PC-3 (cell line): Measurements from ENCODE around the gene FANCG. TPM values are rescaled to one million over a fixed set of nuclear protein-coding genes. Genes with fewer than 3 reads are reported as not detected.

Source experiments
- ATAC-seq: fragments of 200-7000 bp; cut with Tn5 transposase; 2 replicates; pipeline ENCODE4 v1.9.1; 2020; ENCODE audit warnings: mild to moderate bottlenecking, moderate library complexity
- BruUV-seq: library from RNA; stranded (reverse); fragments of 400-500 nt; replicated peaks from 2 replicates; lab custom pipeline; 2021; lab: Mats Ljungman, UMichigan
- CTCF ChIA-PET: fragments of 300-600 bp; sonication (Branson Sonifier 250); formaldehyde crosslinking; loops from one replicate; lab custom pipeline; 2022; ENCODE audit warnings: antibody characterized with exemption; lab: Charles Lee
- POLR2A ChIA-PET: fragments of 300-600 bp; sonication (Branson Sonifier 250); formaldehyde crosslinking; loops from one replicate; lab custom pipeline; 2022; ENCODE audit warnings: antibody characterized with exemption; ENCODE audit not compliant: unreplicated experiment; lab: Charles Lee
- DNase-seq: peaks from one replicate; pipeline ENCODE4 v3.0.0-alpha.2; 2015
- H2AFZ ChIP-seq: fragments of 300-600 bp; sonication (generic); 2 replicates; pipeline ENCODE4 v1.6.0; 2016; ENCODE audit warnings: antibody characterized with exemption, low read length
- H3F3A ChIP-seq: fragments of 300-600 bp; sonication (generic); one replicate; pipeline ENCODE4 v1.6.0; 2017; ENCODE audit warnings: antibody characterized with exemption, low read length, control low read depth, mild to moderate bottlenecking; ENCODE audit not compliant: unreplicated experiment
- H3K27ac ChIP-seq: fragments of 300-600 bp; sonication (generic); 2 replicates; pipeline ENCODE4 v1.5.1; 2016; ENCODE audit warnings: mild to moderate bottlenecking, low read length
- H3K27me3 ChIP-seq: fragments of 300-600 bp; sonication (generic); 2 replicates; pipeline ENCODE4 v1.6.1; 2016; ENCODE audit warnings: low read length, mixed read lengths
- H3K36me3 ChIP-seq: fragments of 300-600 bp; sonication (generic); 2 replicates; pipeline ENCODE4 v1.6.1; 2016; ENCODE audit warnings: low read depth, mixed run types, low read length, mixed read lengths
- H3K4me1 ChIP-seq: fragments of 300-600 bp; sonication (generic); 2 replicates; pipeline ENCODE4 v1.5.1; 2016; ENCODE audit warnings: low read length; ENCODE audit not compliant: insufficient read depth
- H3K4me2 ChIP-seq: fragments of 300-600 bp; sonication (generic); 2 replicates; pipeline ENCODE4 v1.6.0; 2016; ENCODE audit warnings: low read length
- H3K4me3 ChIP-seq: fragments of 300-600 bp; sonication (generic); 2 replicates; pipeline ENCODE4 v1.5.1; 2016; ENCODE audit warnings: mild to moderate bottlenecking, low read length, mixed read lengths
- H3K79me2 ChIP-seq: fragments of 300-600 bp; sonication (generic); 2 replicates; pipeline ENCODE4 v1.6.1; 2017; ENCODE audit warnings: low read length, mixed read lengths
- H3K9ac ChIP-seq: fragments of 300-600 bp; sonication (generic); 2 replicates; pipeline ENCODE4 v1.6.0; 2016; ENCODE audit warnings: mild to moderate bottlenecking, low read length
- H3K9me2 ChIP-seq: fragments of 300-600 bp; sonication (generic); replicated peaks from 2 replicates; pipeline ENCODE4 v1.6.1; 2016; ENCODE audit warnings: mixed run types, low read length, mixed read lengths
- H3K9me3 ChIP-seq: fragments of 300-600 bp; sonication (generic); 2 replicates; pipeline ENCODE4 v1.6.1; 2016; ENCODE audit warnings: low read length, mixed read lengths
- H4K20me1 ChIP-seq: fragments of 300-600 bp; sonication (generic); 2 replicates; pipeline ENCODE4 v1.6.1; 2016; ENCODE audit warnings: low read length, mixed read lengths
- CTCF ChIP-seq: fragments of 300-600 bp; sonication (generic); conservative IDR thresholded peaks from 2 replicates; pipeline ENCODE4 v1.5.1; 2017; ENCODE audit warnings: antibody characterized with exemption, low read depth, mild to moderate bottlenecking, low read length
- EZH2 ChIP-seq: fragments of 300-600 bp; sonication (generic); IDR thresholded peaks from one replicate; pipeline ENCODE4 v1.6.1; 2017; ENCODE audit warnings: antibody characterized with exemption, mild to moderate bottlenecking, low read length; ENCODE audit not compliant: unreplicated experiment
- EZH2phosphoT487 ChIP-seq: fragments of 300-600 bp; sonication (generic); IDR thresholded peaks from 2 replicates; pipeline ENCODE4 v1.6.1; 2018; ENCODE audit warnings: mild to moderate bottlenecking, antibody characterized with exemption, low read length, borderline replicate concordance
- intact Hi-C: fragments of 100-400 bp; cut with micrococcal nuclease; formaldehyde crosslinking; loops from 2 replicates; pipeline ENCODE4 v1.9.0; 2023
- total RNA-seq: library from RNA; depleted of rRNA; stranded (reverse); fragments of >200 nt; gene quantifications from 2 replicates; pipeline ENCODE4 v1.2.3, GENCODE V29; 2014

The FANCG gene
- total RNA-seq, 1 experiment from 2014 or later: 32.6 TPM

DNA sequence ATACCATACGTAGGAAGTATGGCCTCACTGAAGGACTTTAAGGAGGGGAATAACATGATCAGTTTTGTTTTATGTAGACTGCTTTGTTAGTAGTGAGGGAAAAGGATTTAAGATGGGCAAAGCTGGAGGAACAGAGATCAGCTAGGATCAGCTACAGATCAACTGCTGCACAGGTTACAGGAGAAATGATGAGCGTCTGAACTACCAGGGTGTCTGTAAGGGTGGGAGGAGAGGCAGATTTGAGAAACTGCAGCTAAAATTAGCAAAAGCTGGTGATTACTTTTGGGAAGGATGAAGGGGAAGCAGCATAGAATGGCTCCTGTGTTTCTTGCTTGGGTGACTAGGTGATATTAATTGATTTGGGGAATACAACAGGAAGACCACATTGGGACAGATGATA lies 46.6 kb downstream of the FANCG start:
- Histone ChIP-seq H3K9me3 (no peaks in the 10 kb centered on the region), H3K4me2 (no peak overlapping the region), H3K4me1 (no peaks in the 10 kb centered on the region), H3K27me3 (no peaks in the 10 kb centered on the region), H2AFZ (no peak overlapping the region), H3F3A (no peaks in the 10 kb centered on the region), H3K9me2 (no peaks in the 10 kb centered on the region), H3K79me2 (no peaks in the 10 kb centered on the region), H3K9ac (no peak overlapping the region), H3K27ac (no peak overlapping the region), H3K36me3 (no peaks in the 10 kb centered on the region; the same call in 1 of the 2 replicates), H4K20me1 (no peaks in the 10 kb centered on the region), H3K4me3 (no peak overlapping the region)
- ATAC-seq (no peak), DNase-seq (no peak)
- TF ChIP-seq EZH2phosphoT487: no peak
- no peak for TF ChIP-seq EZH2
- no peak for TF ChIP-seq CTCF
- CTCF ChIA-PET: no interaction called here
- POLR2A ChIA-PET: no interaction called here
- BruUV-seq: no TSS peak
- intact Hi-C loops: no loop called here

DNA sequence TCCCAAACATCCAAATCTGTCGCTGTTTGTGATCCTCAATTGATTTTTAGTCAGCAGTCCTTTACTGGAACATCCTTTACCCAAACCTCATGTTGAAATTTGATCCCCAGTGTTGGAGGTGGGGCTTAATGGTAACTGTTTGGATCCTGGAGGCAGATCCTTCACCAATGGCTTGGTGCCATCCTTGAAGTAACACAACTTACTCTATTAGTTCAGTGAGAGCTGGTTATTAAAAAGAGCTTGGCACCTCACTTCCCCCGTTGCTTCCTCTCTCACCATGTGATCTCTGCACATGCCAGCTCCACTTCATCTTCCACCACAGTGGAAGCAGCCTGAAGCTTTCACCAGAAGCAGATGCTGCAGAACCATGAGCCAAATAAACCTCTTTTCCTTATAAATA lies 49.9 kb downstream of the FANCG start:
- no peaks in the 10 kb centered on the region for H3K79me2 ChIP-seq
- TF ChIP-seq EZH2 (no peak), EZH2phosphoT487 (no peak), CTCF (no peak)
- H3K4me3 ChIP-seq: no peak overlapping the region
- H3K36me3 ChIP-seq: no peaks in the 10 kb centered on the region; the same call in 1 of the 2 replicates
- no peaks in the 10 kb centered on the region for H4K20me1 ChIP-seq
- no peak for DNase-seq
- H3K9me3 ChIP-seq: no peaks in the 10 kb centered on the region
- no peaks in the 10 kb centered on the region for H3K9me2 ChIP-seq
- H3K9ac ChIP-seq: no peak overlapping the region
- intact Hi-C loops: no loop called here
- no peak for ATAC-seq
- no TSS peak for BruUV-seq
- H2AFZ ChIP-seq: no peak overlapping the region
- H3K4me1 ChIP-seq: peaks cover 9% of the 10 kb centered on the region
- H3F3A ChIP-seq: no peaks in the 10 kb centered on the region
- no peaks in the 10 kb centered on the region for H3K27me3 ChIP-seq
- H3K4me2 ChIP-seq: no peak overlapping the region
- ChIA-PET POLR2A (no interaction called here), CTCF (no interaction called here)
- H3K27ac ChIP-seq: no peak overlapping the region

DNA sequence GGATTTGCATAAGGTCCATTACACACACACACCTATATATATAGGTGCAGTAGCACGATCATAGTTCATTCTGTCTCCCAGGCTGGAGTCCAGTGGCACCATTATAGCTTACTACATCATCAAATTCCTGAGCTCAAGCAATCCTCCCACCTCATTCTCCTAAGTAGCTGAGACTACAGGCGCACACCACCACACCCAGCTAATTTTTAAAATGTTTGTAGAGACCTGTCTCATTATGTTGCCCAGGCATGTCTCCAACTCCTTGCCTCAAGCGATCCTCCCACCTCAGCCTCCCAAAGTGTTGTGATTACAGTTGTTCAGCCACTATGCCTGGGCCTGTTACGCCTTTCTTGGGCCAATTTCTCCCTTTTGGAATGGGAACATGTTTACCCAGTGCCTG lies 50.5 kb downstream of the FANCG start:
- POLR2A ChIA-PET: no interaction called here
- Histone ChIP-seq H3K4me3 (no peak overlapping the region), H3K36me3 (no peaks in the 10 kb centered on the region; the same call in 1 of the 2 replicates), H3K4me2 (no peak overlapping the region), H3K9me2 (no peaks in the 10 kb centered on the region), H3K9me3 (no peaks in the 10 kb centered on the region), H3K4me1 (peaks cover 9% of the 10 kb centered on the region), H3K27me3 (no peaks in the 10 kb centered on the region), H3K9ac (no peak overlapping the region), H2AFZ (no peak overlapping the region), H3K79me2 (no peaks in the 10 kb centered on the region), H4K20me1 (no peaks in the 10 kb centered on the region), H3F3A (no peaks in the 10 kb centered on the region), H3K27ac (no peak overlapping the region)
- intact Hi-C loops: no loop called here
- BruUV-seq: no TSS peak
- ATAC-seq: no peak
- TF ChIP-seq EZH2 (no peak), EZH2phosphoT487 (no peak), CTCF (no peak)
- no peak for DNase-seq
- CTCF ChIA-PET: no interaction called here
